Tibial artery (tissue), 4 donors: ENCODE measurements around the gene DELE1.

Source experiments
- DNase-seq, 2 donors: peaks; one replicate each; pipeline ENCODE4 v3.0.0-alpha.2; 2019
- H3K27ac ChIP-seq, 2 donors: fragments of 200-600 bp; sonication (generic) in 1 of 2; 1 replicate in 1 of 2; 2 replicates in 1 of 2; pipeline ENCODE4 v1.5.1; 2018 to 2019; ENCODE audit warnings: mild to moderate bottlenecking in 1 of 2
- H3K27me3 ChIP-seq, 2 donors: fragments of 200-600 bp; sonication (generic) in 1 of 2; one replicate each; pipeline versions ENCODE4 v1.5.1 to v1.6.0; 2016 to 2019
- H3K36me3 ChIP-seq, 3 donors: fragments of 200-600 bp; sonication (generic) in 2 of 3; one replicate each; pipeline ENCODE4 v1.5.1; 2016 to 2019; ENCODE audit warnings: mild to moderate bottlenecking in 2 of 3
- H3K4me1 ChIP-seq, 4 donors: fragments of 200-600 bp; sonication (generic) in 2 of 4; 1 replicate in 3 of 4; 2 replicates in 1 of 4; pipeline ENCODE4 v1.5.1; 2016 to 2019
- H3K4me3 ChIP-seq, 2 donors: fragments of 200-600 bp; sonication (generic) in 1 of 2; 1 replicate in 1 of 2; 2 replicates in 1 of 2; pipeline ENCODE4 v1.5.1; 2018 to 2019; ENCODE audit warnings: mild to moderate bottlenecking in 2 of 2
- H3K9me3 ChIP-seq, 3 donors: fragments of 200-600 bp; sonication (generic) in 1 of 3; one replicate each; pipeline ENCODE4 v1.5.1; 2016 to 2019
- intact Hi-C: fragments of 100-400 bp; cut with DNase I; formaldehyde crosslinking; loops from one replicate; pipeline ENCODE4 v1.15.0; 2023; ENCODE audit warnings: low total_unique reads
- TF ChIP-seq, protein P1 (sequence below), 2 experiments: fragments of 200-600 bp in 1 of 2; fragments of 450-650 bp in 1 of 2; IDR thresholded peaks; one replicate each; pipeline ENCODE4 v1.5.1; 2017 to 2019; ENCODE audit warnings: antibody characterized with exemption in 2 of 2, mild to moderate bottlenecking in 1 of 2, moderate library complexity in 1 of 2

DELE1 gene

DNA sequence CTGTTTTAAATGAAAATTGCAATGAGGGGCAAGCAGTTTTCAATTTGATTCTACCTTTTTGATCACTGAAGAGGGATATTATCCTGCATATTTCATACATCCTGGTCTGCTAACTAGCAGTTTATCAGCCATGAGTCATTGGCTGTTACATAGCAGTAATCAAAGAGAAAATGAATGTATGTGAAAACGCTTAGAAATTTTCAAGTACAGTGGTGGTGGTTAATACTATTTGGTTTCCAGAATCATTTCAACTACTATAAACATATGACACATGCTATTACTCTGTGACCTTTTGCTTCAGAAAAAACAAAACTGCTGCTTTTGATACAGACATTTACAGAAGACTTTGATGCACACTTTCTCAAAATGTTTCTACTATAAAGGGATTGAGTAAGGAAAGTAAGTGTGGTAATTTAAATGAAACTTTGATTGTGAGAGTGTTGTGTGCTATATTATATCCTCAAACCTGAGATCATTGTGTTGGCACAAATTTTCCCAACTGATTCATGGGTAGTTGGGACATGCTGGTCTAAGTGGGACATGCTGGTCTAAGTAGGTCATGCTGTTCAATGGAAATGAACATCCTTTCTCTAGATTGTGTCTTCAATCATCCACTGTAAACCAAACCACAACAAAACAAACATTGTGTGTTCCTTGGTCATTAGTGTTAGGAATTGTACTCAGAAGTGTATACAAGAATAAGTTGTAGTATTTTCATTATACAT lies 50.4 kb downstream of the DELE1 start:
- Histone ChIP-seq H3K27ac (no peak overlapping the region), H3K27me3 (no peaks in the 10 kb centered on the region), H3K4me1 (peaks cover 0 to 38% (median 9%) of the 10 kb centered on the region in 4 donors), H3K4me3 (no peak overlapping the region), H3K9me3 (no peaks in the 10 kb centered on the region), H3K36me3 (peaks cover 42 to 59% (median 49%) of the 10 kb centered on the region in 3 donors)
- TF ChIP-seq, protein P1, sequence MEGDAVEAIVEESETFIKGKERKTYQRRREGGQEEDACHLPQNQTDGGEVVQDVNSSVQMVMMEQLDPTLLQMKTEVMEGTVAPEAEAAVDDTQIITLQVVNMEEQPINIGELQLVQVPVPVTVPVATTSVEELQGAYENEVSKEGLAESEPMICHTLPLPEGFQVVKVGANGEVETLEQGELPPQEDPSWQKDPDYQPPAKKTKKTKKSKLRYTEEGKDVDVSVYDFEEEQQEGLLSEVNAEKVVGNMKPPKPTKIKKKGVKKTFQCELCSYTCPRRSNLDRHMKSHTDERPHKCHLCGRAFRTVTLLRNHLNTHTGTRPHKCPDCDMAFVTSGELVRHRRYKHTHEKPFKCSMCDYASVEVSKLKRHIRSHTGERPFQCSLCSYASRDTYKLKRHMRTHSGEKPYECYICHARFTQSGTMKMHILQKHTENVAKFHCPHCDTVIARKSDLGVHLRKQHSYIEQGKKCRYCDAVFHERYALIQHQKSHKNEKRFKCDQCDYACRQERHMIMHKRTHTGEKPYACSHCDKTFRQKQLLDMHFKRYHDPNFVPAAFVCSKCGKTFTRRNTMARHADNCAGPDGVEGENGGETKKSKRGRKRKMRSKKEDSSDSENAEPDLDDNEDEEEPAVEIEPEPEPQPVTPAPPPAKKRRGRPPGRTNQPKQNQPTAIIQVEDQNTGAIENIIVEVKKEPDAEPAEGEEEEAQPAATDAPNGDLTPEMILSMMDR (IDR thresholded peaks at IDR 0.05), result no peak
- no peak for DNase-seq
- intact Hi-C loops, result no loop called here

GRCh38 chr5:141976176-141976575 lies 52.5 kb downstream of the DELE1 start:
- H3K36me3 ChIP-seq, result peaks cover 64 to 80% (median 71%) of the 10 kb centered on the region in 3 donors

GRCh38 chr5:141978389-141978788 lies 54.7 kb downstream of the DELE1 start:
- Histone ChIP-seq H3K36me3 (peaks cover 80 to 87% (median 81%) of the 10 kb centered on the region in 3 donors), H3K9me3 (no peaks in the 10 kb centered on the region), H3K4me3 (no peak overlapping the region), H3K27ac (no peak overlapping the region), H3K4me1 (peaks cover 0 to 12% (median 0%) of the 10 kb centered on the region in 4 donors), H3K27me3 (no peaks in the 10 kb centered on the region)
- TF ChIP-seq, protein P1 (IDR thresholded peaks at IDR 0.05), result no peak
- intact Hi-C loops, result no loop called here
- no peak for DNase-seq

More at GRCh38 chr5:141976176-141976575, 52.5 kb downstream of the DELE1 start:
- Histone ChIP-seq H3K27me3 (no peaks in the 10 kb centered on the region), H3K4me3 (no peak overlapping the region), H3K4me1 (peaks cover 0 to 22% (median 2%) of the 10 kb centered on the region in 4 donors), H3K27ac (no peak overlapping the region), H3K9me3 (no peaks in the 10 kb centered on the region)
- DNase-seq, result no peak
- TF ChIP-seq, protein P1 (IDR thresholded peaks at IDR 0.05), result no peak
- intact Hi-C loops, result no loop called here

DNA sequence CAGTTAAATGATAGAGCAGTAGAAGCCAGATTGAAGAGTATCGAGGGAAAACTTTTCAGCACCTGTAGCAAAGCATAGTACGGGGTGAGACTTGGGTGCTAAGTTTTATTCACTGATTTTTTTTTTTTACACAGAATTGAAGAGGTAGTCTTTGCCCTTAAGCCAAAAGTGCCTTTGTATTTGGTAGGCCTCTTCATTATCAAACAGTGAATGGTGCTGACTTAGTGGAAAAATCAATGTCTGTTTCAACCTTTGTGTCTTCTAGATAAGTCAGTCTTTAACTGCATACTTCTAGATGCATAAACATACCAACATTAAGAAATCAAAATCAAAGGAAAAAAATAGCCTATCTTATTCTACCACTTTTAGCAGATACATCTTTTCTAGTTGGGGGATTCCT lies 59.0 kb downstream of the DELE1 start:
- TF ChIP-seq, protein P1 (IDR thresholded peaks at IDR 0.05), result no peak
- peaks cover 87 to 100% (median 90%) of the 10 kb centered on the region in 3 donors for H3K36me3 ChIP-seq
- H3K9me3 ChIP-seq, result no peaks in the 10 kb centered on the region
- H3K4me3 ChIP-seq, result no peak overlapping the region
- no peak overlapping the region for H3K27ac ChIP-seq
- peaks cover 0 to 2% (median 0%) of the 10 kb centered on the region in 4 donors for H3K4me1 ChIP-seq
- intact Hi-C loops, result no loop called here
- no peaks in the 10 kb centered on the region for H3K27me3 ChIP-seq
- no peak for DNase-seq

- Histone ChIP-seq H3K4me1 (no peaks in the 10 kb centered on the region), H3K9me3 (no peaks in the 10 kb centered on the region), H3K27ac (no peak overlapping the region), H3K27me3 (no peaks in the 10 kb centered on the region), H3K36me3 (peaks cover 72 to 80% (median 77%) of the 10 kb centered on the region in 3 donors), H3K4me3 (no peak overlapping the region)
- no peak for DNase-seq
- intact Hi-C loops, result no loop called here
- TF ChIP-seq, protein P1 (IDR thresholded peaks at IDR 0.05), result no peak
Observed at GRCh38 chr5:141986072-141986471, 62.4 kb downstream of the DELE1 start.
